Upper lobe of right lung (tissue), 1 donor: ENCODE results near the gene AHDC1. TPM values are rescaled to one million over a fixed set of nuclear protein-coding genes. Genes with fewer than 3 reads are reported as not detected.

ENCODE experiments used
- ATAC-seq: fragments of 200-7000 bp; cut with Tn5 transposase; one replicate; pipeline ENCODE4 v1.9.1; 2020; ENCODE audit warnings: mild to moderate bottlenecking, moderate library complexity
- DNase-seq: peaks from one replicate; pipeline ENCODE4 v3.0.0-alpha.2; 2020
- H3K27ac ChIP-seq: fragments of 200-600 bp; one replicate; pipeline ENCODE4 v1.8.0; 2022
- H3K27me3 ChIP-seq: fragments of 200-600 bp; one replicate; pipeline ENCODE4 v1.8.0; 2022; ENCODE audit warnings: mild to moderate bottlenecking
- H3K36me3 ChIP-seq: fragments of 200-600 bp; one replicate; pipeline ENCODE4 v1.8.0; 2022
- H3K4me1 ChIP-seq: fragments of 200-600 bp; one replicate; pipeline ENCODE4 v1.8.0; 2022
- H3K4me3 ChIP-seq: fragments of 200-600 bp; one replicate; pipeline ENCODE4 v1.8.0; 2022; ENCODE audit warnings: mild to moderate bottlenecking
- H3K9me3 ChIP-seq: fragments of 200-600 bp; one replicate; pipeline ENCODE4 v1.8.0; 2022
- intact Hi-C: fragments of 100-400 bp; cut with DNase I; formaldehyde crosslinking; loops from one replicate; pipeline ENCODE4 v1.11.0; 2022
- total RNA-seq: library from RNA; stranded (reverse); fragmentation: NEBNext Ultra II Directional; extraction: Animal tissue kit (Norgen Biotek cat#: 25700); gene quantifications from one replicate; pipeline ENCODE4 v1.2.1, GENCODE V29; 2021
- TF ChIP-seq, protein P1 (sequence below): fragments of 200-600 bp; IDR thresholded peaks from one replicate; pipeline ENCODE4 v1.8.0; 2022; ENCODE audit warnings: antibody characterized with exemption
- donor health status: DM: no; HTN: yes; CAD: no; lungs with severe emphysema.

The AHDC1 gene
- total RNA-seq, 1 donor from 2014 or later, result 34.2 TPM

DNA sequence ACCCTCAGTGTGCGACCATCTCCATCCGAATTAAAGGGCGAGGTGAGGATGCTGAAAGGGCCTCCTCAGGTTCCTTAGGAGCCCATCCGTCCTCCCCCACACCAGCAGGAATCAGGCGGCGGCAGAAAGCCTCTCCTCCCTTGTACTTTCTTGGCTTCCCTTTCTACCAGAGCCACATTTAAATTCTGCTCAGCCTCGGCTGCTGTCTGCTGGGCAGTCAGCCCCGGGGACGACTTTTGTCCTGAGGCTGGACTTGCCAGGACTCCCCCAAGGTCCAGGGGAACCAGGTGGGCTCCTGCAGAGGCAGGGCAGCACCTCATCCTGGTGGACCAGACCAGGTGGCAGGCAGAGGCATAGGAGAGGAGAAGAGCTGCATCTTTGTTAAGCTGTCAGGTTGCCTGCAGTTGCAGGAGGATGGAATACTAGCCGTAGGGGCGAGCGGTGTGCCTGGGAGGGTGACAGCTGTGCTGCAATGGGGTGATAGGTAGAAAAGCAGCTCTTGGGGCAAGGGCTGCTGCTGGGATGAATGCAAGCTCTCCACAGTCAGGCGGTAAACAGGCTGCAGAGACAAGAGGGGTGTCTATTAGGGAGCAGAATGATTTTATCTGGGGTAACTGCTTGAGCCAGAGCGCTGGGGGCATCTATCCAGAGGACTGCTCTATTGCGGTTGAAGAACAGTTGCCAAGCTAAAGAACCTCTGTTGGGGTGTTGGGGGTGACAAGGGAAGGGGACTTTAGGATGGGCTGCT, 67.8 kb downstream of the AHDC1 start:
- no peak overlapping the region for H3K27ac ChIP-seq
- H3K4me1 ChIP-seq, result peaks cover 17% of the 10 kb centered on the region
- ATAC-seq, result no peak
- H3K4me3 ChIP-seq, result no peak overlapping the region
- TF ChIP-seq, protein P1, sequence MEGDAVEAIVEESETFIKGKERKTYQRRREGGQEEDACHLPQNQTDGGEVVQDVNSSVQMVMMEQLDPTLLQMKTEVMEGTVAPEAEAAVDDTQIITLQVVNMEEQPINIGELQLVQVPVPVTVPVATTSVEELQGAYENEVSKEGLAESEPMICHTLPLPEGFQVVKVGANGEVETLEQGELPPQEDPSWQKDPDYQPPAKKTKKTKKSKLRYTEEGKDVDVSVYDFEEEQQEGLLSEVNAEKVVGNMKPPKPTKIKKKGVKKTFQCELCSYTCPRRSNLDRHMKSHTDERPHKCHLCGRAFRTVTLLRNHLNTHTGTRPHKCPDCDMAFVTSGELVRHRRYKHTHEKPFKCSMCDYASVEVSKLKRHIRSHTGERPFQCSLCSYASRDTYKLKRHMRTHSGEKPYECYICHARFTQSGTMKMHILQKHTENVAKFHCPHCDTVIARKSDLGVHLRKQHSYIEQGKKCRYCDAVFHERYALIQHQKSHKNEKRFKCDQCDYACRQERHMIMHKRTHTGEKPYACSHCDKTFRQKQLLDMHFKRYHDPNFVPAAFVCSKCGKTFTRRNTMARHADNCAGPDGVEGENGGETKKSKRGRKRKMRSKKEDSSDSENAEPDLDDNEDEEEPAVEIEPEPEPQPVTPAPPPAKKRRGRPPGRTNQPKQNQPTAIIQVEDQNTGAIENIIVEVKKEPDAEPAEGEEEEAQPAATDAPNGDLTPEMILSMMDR, result no peak
- H3K36me3 ChIP-seq, result peaks cover 8% of the 10 kb centered on the region
- intact Hi-C loops, result loop anchor here (10.0 kb wide), 1 partner anchor 69 kb away; the partner anchor contains the start of gene AHDC1
- H3K9me3 ChIP-seq, result no peaks in the 10 kb centered on the region
- no peak for DNase-seq
- no peaks in the 10 kb centered on the region for H3K27me3 ChIP-seq

DNA sequence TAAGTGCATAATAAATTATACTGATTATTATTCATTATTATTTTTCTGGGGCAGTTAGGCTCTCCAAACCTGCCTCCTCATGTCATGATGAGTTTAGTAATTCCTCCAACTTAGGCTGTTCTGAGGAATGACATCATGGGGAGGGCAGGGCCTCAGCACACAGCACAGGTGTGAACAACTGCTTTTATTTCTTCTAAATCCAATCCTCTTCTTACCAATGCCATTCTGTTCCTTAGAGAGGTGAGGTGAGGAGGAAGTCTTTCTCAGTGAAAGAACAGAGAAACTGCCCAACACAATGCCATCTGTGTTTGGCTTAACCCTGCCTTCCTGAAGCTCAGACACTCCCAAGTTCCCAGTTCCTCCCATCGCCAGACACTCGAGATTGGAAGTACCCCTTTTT, 68.6 kb downstream of the AHDC1 start:
- H3K9me3 ChIP-seq, result no peaks in the 10 kb centered on the region
- DNase-seq (no peak), ATAC-seq (no peak)
- intact Hi-C loops, result loop anchor here (10.0 kb wide), 1 partner anchor 69 kb away; the partner anchor contains the start of gene AHDC1
- TF ChIP-seq, protein P1, result no peak
- peaks cover 17% of the 10 kb centered on the region for H3K4me1 ChIP-seq
- H3K27me3 ChIP-seq, result no peaks in the 10 kb centered on the region
- no peak overlapping the region for H3K27ac ChIP-seq
- no peak overlapping the region for H3K4me3 ChIP-seq
- H3K36me3 ChIP-seq, result peaks cover 8% of the 10 kb centered on the region

DNA sequence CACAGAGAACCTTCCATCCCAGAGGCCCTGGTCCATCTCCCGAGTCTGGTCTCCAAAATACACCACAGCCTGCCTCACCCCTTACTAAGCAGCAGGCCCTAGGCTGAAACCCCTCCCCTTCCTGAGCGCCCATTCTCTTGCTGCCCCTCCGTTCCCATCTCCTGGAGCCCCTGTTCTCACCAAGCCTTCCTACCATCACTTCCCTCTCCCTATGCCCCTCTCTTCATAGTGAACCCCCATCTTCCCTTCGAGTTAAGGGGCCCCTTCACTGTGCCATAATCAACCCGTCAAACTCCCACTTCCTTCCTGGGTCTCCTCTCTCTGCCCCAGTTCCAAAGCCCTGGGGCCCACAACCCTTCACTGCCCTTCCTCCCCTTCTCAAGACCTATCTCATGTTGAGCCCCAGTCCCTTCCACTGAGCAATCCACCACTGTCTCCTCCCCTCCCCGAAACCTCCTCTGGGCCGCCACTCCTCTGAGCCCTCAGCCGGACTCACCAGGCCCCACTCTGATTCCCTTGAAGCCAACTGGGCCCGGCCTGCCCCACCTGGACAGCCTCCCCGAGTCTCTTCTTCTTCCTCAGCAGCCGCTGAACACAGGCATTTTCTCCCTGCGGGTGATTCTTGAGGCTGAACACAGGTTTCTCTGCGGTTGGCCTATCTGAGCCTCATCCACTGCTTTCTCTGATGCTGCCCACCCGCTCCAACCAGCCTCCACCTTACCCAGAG, 71.8 kb downstream of the AHDC1 start:
- Histone ChIP-seq H3K9me3 (no peaks in the 10 kb centered on the region), H3K27me3 (no peaks in the 10 kb centered on the region), H3K4me3 (no peak overlapping the region), H3K27ac (no peak overlapping the region), H3K36me3 (peaks cover 8% of the 10 kb centered on the region), H3K4me1 (peaks cover 32% of the 10 kb centered on the region)
- DNase-seq (no peak), ATAC-seq (no peak)
- TF ChIP-seq, protein P1, result no peak
- intact Hi-C loops, result loop anchor here (10.0 kb wide), 1 partner anchor 73 kb away; the partner anchor contains the start of gene AHDC1

DNA sequence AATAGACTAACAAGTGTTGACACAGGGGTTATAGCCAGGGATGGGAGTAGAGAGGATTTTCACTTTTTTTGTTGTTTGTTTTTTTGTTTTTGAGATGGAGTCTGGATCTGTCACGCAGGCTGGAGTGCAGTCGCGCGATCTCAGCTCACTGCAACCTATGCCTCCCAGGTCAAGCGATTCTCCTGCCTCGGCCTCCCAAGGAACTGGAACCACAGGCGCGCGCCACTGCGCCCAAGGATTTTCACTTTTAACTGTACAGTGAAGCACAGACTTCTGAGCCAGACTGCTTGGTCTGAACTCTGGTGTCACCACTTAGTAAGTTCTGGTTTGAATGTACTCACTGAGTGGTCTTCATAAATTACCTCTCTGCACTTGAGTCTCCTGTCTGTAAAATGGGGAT, 73.8 kb downstream of the AHDC1 start:
- ATAC-seq, result no peak
- no peak overlapping the region for H3K4me3 ChIP-seq
- peaks cover 8% of the 10 kb centered on the region for H3K36me3 ChIP-seq
- TF ChIP-seq, protein P1, result no peak
- intact Hi-C loops, result loop anchor here (10.0 kb wide), 1 partner anchor 75 kb away; the partner anchor contains the start of gene AHDC1
- no peaks in the 10 kb centered on the region for H3K27me3 ChIP-seq
- H3K4me1 ChIP-seq, result peaks cover 37% of the 10 kb centered on the region
- peak overlapping the region; percentile 84 for H3K27ac ChIP-seq
- H3K9me3 ChIP-seq, result no peaks in the 10 kb centered on the region
- DNase-seq, result no peak

DNA sequence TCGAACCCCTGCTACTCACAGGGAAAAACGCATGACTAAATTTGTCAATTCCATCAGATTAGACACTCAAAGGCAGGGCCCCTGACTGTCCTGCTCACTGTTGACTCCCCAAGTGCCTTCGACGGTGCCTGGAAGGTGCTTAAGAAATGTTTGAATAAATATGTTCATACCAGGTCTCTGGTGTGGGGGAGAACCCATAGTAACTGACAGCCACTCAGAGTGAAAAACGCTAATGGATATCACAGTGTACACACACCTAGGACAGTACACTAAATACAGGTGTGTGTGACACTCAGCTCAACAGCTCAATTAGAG, 74.3 kb downstream of the AHDC1 start:
- H3K4me1 ChIP-seq, result peaks cover 42% of the 10 kb centered on the region
- H3K36me3 ChIP-seq, result peaks cover 8% of the 10 kb centered on the region
- intact Hi-C loops, result loop anchor here (10.0 kb wide), 1 partner anchor 75 kb away; the partner anchor contains the start of gene AHDC1
- H3K9me3 ChIP-seq, result no peaks in the 10 kb centered on the region
- no peaks in the 10 kb centered on the region for H3K27me3 ChIP-seq
- no peak for DNase-seq
- ATAC-seq, result no peak
- no peak overlapping the region for H3K4me3 ChIP-seq
- peak overlapping the region; percentile 84 for H3K27ac ChIP-seq
- TF ChIP-seq, protein P1, result no peak
